IPS-18c (cell line): Measurements from ENCODE around the gene ZC3H4.
"Not testable (repeated sequence)": the region's sequence is repeated elsewhere in the genome, so short reads cannot be mapped to it uniquely, and the experiment has no call there.

ENCODE experiments used
- H3K4me3 ChIP-seq: 2 replicates; pipeline ENCODE4 v1.7.0; 2013; ENCODE audit warnings: low read depth, mild to moderate bottlenecking, low read length, moderate library complexity; ENCODE audit not compliant: insufficient read depth
- H3K9me3 ChIP-seq: one replicate; pipeline ENCODE4 v1.6.1; 2013; ENCODE audit warnings: mild to moderate bottlenecking, low read length, moderate library complexity; ENCODE audit not compliant: control insufficient read depth, insufficient read depth

ZC3H4 gene

DNA sequence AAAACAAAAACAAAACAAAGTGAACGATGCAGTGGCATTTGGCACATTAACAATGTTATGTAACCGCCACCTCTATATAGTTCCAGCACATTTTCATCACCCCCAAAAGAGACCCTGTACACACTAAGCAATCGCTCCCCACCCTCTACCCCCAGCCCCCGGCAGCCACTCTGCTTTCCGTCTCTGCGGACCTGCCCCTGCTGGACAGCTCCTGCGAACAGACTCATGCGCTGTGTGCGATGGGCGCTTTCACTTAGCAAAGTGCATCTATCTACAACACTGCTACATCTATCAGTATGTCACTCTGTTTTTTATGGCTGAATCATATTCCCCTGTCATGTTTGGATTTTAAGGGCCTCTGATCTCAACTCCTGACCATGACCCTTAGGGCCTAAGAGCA lies 40.0 kb downstream of the ZC3H4 start:
- no peaks in the 10 kb centered on the region for H3K9me3 ChIP-seq
- no peak overlapping the region for H3K4me3 ChIP-seq

DNA sequence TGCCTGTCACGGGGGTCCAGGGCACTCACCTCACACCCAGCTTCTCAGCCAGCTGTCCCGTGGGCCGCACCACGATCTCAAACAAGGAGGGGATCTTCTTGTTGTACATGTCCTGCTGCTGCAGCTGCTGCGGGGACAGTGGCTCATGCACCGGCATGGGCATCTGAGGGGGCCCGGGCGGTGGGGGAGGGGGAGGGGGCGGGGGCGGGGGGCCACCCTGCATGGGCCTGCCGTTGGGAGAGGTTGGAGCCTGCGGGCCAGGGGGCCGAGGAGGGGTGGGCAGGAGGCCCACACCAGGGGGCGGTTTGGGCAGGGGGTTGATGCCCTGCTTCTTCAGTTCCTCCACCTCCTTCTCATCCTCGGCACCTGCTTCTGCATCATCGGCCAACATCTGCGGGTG lies 41.3 kb downstream of the ZC3H4 start:
- Histone ChIP-seq H3K4me3 (no peak overlapping the region), H3K9me3 (no peaks in the 10 kb centered on the region)

DNA sequence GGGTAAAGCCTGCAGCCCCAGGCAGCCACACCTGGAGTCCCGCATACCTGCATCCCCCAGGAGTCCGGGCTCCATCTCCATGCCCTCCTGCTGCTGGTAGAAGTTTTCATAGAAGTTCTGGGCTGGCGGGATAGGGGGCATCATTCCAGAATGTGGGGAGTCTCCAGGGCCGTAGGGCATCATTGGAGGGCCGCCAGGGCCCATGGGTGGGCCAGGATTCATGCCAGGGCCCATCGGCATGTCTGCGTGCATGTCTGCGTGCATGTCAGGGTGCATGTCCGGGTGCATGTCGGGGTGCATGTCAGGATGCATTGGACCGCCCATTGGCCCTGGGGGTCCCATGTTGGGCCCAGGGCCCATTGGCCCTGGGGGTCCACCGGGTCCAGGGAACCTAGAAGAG lies 41.8 kb downstream of the ZC3H4 start:
- Histone ChIP-seq H3K4me3 (no peak overlapping the region), H3K9me3 (no peaks in the 10 kb centered on the region)

DNA sequence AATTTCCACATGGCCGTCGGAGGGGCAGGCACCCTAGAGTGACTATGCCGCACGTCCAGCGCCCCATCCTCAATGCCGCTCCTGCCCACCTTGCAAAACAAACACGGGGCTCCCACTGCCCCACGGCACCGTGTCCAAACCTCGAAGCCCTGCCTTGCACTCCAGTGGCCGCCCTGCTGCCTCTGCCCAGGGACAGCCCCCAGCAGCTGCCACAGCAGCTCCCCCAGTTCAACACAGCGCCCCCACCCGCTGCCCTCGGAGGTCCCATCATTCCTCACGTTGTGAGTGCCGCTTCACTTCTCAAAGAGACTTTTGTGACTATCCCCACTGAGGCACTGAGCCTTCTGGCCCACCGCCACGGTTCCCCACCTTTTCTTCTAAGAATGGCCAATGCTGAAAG lies 42.8 kb downstream of the ZC3H4 start:
- Histone ChIP-seq H3K9me3 (no peaks in the 10 kb centered on the region), H3K4me3 (no peak overlapping the region)

GRCh38 chr19:47069795-47070194 lies 43.8 kb downstream of the ZC3H4 start:
- no peaks in the 10 kb centered on the region for H3K9me3 ChIP-seq
- no peak overlapping the region for H3K4me3 ChIP-seq

DNA sequence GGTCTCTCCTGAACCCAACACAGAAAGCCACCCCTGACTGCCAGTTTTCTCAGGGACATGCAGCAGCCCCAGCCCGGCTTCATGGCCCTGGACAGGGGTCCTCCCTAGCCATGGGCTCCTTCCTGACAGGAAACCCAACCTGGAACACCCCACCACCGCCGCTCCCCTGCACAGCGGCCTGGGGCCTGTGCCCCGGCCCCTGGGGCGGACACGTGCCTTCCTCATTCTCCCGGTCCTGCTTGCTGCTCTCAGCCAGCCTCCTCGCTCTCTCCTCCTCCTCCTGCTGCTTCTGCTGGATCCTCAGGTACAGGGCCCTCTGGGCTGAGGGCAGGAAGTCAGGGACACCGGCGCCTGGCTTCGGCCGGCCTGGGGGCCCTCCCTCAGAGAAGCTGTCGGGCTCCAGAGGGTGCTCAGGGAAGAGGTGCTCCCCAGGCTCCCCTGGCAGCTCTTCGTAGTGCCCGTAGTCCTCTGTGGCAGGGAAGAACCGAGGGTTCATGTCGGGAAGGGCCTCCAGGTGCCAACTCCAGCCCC lies 44.6 kb downstream of the ZC3H4 start:
- no peak overlapping the region for H3K4me3 ChIP-seq
- no peaks in the 10 kb centered on the region for H3K9me3 ChIP-seq

DNA sequence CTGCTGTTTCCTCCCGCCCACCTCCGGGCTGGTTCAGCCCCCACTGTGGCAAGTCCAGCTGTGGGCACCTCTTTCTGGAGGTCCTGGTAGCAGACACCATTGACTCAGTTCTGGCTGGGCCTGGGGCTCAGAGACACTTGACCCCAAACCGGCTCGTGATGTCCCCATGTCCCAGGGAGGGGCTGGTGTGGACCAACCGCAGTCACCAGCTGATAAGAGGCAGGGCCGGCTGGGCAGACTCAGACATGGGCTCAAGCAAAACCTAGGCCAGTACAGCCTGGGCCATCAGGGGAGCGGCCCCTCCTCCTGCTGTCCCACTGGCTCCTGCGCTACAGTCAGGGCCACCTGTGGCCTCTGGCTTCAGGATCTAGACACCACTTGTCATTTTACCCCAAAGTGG lies 45.3 kb downstream of the ZC3H4 start:
- no peak overlapping the region for H3K4me3 ChIP-seq
- no peaks in the 10 kb centered on the region for H3K9me3 ChIP-seq

DNA sequence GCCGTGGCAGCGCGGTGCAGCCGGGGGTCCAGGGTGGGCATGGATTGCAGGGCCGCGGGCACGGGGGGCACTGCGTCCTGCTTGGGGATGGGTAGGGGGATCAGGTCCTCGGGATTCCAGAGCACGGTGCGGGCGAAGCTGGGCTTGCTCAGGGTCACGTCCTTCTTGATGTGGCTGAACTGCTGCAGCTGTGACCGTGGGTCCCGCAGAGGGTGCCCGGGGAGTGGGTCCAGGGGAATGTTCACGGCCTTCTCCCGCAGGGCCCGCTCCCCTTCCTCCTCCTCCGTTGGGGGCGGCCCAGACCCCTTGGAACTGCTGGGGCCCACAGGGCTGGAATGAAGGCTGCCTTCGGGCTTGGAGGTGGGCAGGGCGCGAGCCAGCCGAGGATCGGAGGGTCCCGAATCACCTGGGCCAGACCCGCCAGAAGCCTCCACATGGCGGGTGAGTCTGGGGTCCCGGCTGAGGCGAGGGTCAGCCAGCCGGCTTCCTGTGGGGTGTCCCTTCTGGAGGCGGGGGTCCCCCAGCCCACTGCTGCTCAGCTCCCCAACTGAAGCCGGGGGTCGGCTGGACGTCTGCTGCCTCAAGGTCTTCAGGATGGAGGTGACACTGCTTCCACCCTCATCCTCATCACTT lies 46.2 kb downstream of the ZC3H4 start:
- Histone ChIP-seq H3K9me3 (no peaks in the 10 kb centered on the region), H3K4me3 (no peak overlapping the region)

DNA sequence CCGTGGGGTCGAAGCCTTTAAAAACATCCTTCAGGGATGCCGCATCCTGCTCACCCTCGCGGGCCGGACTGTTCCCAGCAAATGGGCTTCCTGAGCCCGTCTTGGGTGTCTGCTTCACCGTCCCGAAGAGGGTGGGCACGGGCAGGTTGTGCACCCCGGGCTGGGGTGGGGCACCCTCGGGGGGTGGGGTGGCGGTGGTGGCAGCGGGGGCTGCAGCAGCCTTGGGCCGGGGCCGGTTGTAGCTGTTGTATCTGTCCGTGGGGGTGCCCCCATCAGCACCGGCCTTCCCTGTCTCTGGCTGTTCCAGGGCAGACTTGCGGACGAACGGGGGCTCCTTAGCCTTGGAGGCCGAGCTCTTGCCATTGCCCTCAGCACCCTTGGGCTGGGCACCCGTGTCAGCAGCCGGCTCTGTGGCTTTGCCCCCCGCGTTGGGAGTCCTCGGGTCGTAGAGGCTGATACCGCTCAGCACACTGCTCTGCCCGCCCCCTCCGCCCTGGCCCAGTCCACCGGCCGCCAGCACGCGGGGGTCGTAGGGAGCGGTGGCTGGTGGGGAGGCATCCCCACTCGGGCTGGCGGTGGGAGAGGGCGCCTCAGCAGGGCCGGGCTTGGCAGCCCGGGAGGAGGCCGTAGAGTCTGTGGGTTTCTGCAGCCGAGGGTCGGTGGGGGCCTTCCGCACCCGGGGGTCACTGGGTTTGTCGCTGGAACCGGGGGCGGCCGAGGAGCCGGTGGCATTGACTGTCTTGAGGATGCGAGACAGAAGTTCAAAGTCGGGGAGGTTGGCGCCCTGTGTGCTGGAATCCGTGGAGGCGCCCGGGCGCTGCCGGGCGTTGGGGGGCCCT lies 47.0 kb downstream of the ZC3H4 start:
- no peak overlapping the region for H3K4me3 ChIP-seq
- no peaks in the 10 kb centered on the region for H3K9me3 ChIP-seq

- Histone ChIP-seq H3K4me3 (no peak overlapping the region), H3K9me3 (no peaks in the 10 kb centered on the region)
These were observed 48.3 kb downstream of the ZC3H4 start for GRCh38 chr19:47065242-47065641.

GRCh38 chr19:47063874-47064273 lies 49.7 kb downstream of the ZC3H4 start:
- no peak overlapping the region for H3K4me3 ChIP-seq

DNA sequence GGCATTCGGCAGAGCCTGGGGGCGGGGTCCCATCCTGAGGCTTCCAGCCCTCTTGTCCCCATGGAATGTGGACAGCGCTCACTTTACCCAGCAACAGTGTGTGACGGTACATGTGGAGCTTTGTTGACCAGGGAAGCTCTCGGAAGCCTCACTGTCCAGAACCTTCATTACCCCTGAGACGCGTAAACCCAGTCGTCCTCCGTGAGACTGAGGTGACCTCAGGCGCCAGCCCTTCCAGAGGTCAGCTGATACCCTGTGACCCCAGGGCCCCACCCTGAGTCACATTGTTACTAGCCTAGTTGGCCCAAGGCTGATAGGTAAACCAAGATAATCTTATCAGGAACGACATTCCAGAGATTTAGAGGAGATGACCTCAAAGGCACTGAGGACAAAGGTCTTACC lies 55.0 kb downstream of the ZC3H4 start:
- H3K4me3 ChIP-seq, result no peak overlapping the region
- H3K9me3 ChIP-seq, result no peaks in the 10 kb centered on the region

More at GRCh38 chr19:47063874-47064273, 49.7 kb downstream of the ZC3H4 start:
- no peaks in the 10 kb centered on the region for H3K9me3 ChIP-seq

- Histone ChIP-seq H3K4me3 (no peak overlapping the region), H3K9me3 (no peaks in the 10 kb centered on the region)
These were observed 56.2 kb downstream of the ZC3H4 start for GRCh38 chr19:47057328-47057727.

DNA sequence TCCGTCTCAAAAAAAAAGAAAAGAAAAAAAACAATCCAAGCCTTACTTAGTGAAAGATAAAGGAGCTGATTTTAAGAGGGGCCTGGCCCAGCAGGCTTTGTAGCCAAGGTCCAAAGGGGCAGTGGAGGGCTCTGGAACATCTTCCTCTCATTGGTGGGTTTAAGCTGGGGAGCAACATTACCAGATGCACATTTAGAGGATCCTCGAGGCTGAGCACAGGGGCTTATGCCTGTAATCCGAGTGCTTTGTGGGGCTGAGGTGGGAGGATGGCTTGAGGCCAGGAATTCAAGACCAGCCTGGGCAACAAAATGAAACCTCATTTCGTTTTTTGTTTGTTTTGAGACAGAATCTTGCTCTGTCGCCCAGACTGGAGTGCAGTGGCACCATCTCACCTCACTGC lies 57.2 kb downstream of the ZC3H4 start:
- H3K9me3 ChIP-seq, result no peaks in the 10 kb centered on the region
- H3K4me3 ChIP-seq, result no peak overlapping the region

- not testable (repeated sequence) for H3K9me3 ChIP-seq, H3K4me3 ChIP-seq
These were observed 63.0 kb downstream of the ZC3H4 start for GRCh38 chr19:47050562-47050961.

DNA sequence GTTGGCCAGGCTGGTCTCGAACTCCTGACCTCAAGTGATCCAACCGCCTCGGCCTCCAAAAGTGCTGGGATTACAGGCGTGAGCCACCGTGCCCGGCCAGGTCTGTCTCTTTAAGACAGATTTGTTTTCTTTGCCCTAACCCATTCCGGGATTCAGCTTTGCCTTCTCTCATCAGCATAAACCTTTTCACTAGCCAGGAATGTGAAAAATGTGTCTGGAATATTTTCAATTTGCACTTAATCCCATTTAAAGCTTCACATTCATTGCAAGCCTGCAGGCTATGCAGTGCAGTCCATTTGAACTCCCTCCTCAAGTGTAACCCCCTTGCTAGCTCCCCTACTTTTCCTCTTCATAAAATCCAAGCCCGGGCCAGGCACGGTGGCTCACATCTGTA lies 64.3 kb downstream of the ZC3H4 start:
- peak overlapping the region; percentile 22; the same call in 1 of the 2 replicates for H3K4me3 ChIP-seq
- no peaks in the 10 kb centered on the region for H3K9me3 ChIP-seq

DNA sequence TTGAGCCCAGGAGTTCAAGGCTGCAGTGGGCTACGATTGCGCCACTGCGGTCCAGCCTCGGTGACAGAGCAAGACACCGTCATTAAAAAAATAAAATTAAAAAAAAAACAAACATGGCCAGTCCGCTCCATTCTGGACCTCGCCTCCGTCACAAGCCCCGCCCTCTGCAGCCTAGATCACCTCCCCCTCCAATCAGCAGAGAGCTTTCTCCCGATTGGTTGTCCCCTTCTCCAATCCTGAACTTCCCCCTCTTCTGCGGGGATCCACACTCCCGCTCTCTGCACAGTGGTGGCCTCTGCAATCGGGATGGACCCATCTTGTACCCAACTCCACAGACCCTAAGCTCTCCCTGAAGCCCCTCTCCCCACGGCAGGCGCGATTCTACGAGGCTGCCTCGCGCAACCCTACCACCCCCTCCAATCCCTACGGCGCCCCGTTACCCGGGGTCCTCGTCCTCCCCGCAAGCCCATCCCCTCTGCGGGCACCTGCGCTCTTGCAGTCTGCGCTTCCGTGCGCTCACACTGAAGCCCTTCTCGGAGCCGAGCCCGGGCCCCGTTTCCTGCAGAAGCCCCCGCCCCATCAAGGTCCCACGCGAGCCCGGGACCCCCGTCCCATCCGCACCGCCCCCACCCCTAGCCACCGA lies 65.7 kb downstream of the ZC3H4 start:
- Histone ChIP-seq H3K4me3 (peak overlapping the region; percentile 88), H3K9me3 (no peaks in the 10 kb centered on the region)

DNA sequence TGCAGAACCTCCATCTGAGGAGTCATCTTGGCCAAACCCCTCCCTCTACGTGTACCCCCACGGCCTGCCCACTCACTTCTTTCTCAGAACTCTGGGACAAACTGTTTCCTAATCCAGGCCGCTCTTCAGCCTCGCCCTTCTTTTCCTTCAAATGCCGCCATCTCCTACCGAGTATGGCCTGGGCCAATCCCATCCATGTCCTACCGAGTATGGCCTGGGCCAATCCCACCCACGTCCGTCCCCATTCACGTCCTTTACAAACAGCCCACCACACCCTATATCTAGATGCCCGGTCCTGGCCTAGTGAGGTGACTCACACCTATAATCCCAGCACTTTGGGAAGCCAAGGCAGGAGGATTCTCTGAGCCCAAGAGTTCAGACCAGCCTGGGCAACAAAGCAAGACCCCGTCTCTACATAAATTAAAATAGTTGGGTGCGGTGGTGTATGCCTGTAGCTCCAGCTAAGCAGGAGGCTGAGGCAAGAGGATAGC lies 66.3 kb downstream of the ZC3H4 start:
- no peaks in the 10 kb centered on the region for H3K9me3 ChIP-seq
- H3K4me3 ChIP-seq, result peak overlapping the region; percentile 88
